ENCODE data around the gene CTTN. TPM values are rescaled to one million over a fixed set of nuclear protein-coding genes. Genes with fewer than 3 reads are reported as not detected.

CTTN gene
- 100 to 1,000 TPM; 179 to 458 (median 200) TPM for total RNA-seq

DNA sequence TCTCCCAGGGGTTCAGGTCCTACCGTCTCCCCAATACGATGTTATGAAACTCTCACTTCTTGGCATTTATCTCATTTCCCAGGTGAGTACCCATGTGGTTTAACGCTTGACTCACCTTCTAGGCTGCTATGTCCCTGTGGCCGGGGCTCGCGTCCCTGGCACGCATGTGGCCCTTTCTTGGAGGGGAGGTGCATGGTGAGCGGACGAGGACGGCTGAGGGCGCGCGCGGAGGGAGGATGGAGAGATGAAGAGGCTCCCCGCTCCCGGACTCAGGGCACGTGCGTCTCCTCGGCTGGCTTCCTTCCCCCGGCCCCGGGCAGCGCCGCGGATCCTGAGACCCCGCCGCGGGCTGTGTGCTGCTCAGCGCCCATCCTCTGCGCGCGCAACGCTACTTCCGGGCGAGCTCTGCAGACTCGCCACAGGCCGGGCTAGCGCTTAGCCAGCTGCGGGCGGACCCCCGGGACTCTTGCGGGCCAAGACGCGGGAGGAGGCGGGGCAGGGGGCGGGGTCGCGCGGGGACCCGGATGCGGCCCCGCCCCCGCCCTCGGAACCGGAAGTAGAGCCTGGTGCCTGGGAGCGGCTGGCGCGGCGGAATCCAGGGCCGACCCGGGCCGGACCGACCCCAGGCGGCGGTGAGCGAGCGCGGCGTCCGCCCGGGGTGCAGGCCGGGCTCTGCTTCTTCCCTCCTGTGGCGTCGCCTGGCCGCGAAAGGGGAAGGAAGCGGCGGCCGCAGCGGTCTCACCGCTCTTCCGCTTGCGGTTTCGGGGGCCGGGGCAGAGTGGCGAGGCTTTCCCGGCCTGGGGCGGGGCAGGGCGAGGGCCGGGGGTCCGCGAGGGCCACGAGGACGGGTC is at the start of gene CTTN:
TSS of gene CTTN (plus strand) at position 547 of the 851 bp plus-strand sequence. CDS start 8,769 bp downstream, outside the sequence.
- no peaks in the 10 kb centered on the region for H3K9me3 ChIP-seq
- TF ChIP-seq POLR2AphosphoS5 (IDR thresholded peaks at IDR 0.05) (no peak), POLR2A (IDR thresholded peaks at IDR 0.05) (peak in 1 of 2 donors; percentile 48)
- no peaks in the 10 kb centered on the region for H3K36me3 ChIP-seq
- peaks cover 43% of the 10 kb centered on the region for H3K4me1 ChIP-seq
- peak within 1 kb of the TSS; percentile 84 for H3K27ac ChIP-seq
- DNase-seq (ENCODE audit: low spot score in 2 of 2) = peak; percentile 90 to 92
- WGBS = 2% methylated on average over 11 of the region's 93 CpGs
- no peaks in the 10 kb centered on the region for H3K27me3 ChIP-seq
- peak within 1 kb of the TSS; percentile 73 for H3K4me3 ChIP-seq

GRCh38 chr11:70348608-70349007 is 49.7 kb upstream of the CTTN start:
- Histone ChIP-seq H3K27ac (no peak overlapping the region), H3K27me3 (no peaks in the 10 kb centered on the region), H3K9me3 (no peaks in the 10 kb centered on the region), H3K4me1 (peaks cover 3% of the 10 kb centered on the region), H3K4me3 (no peak overlapping the region), H3K36me3 (peaks cover 76% of the 10 kb centered on the region)
- TF ChIP-seq POLR2AphosphoS5 (IDR thresholded peaks at IDR 0.05) (no peak), EP300 (IDR thresholded peaks at IDR 0.05) (no peak), POLR2A (IDR thresholded peaks at IDR 0.05) (no peak)
- TF ChIP-seq, protein P1, sequence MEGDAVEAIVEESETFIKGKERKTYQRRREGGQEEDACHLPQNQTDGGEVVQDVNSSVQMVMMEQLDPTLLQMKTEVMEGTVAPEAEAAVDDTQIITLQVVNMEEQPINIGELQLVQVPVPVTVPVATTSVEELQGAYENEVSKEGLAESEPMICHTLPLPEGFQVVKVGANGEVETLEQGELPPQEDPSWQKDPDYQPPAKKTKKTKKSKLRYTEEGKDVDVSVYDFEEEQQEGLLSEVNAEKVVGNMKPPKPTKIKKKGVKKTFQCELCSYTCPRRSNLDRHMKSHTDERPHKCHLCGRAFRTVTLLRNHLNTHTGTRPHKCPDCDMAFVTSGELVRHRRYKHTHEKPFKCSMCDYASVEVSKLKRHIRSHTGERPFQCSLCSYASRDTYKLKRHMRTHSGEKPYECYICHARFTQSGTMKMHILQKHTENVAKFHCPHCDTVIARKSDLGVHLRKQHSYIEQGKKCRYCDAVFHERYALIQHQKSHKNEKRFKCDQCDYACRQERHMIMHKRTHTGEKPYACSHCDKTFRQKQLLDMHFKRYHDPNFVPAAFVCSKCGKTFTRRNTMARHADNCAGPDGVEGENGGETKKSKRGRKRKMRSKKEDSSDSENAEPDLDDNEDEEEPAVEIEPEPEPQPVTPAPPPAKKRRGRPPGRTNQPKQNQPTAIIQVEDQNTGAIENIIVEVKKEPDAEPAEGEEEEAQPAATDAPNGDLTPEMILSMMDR (IDR thresholded peaks at IDR 0.05) = no peak
- 83% methylated on average over 1 of the region's 1 CpG for WGBS
- no peak for DNase-seq (ENCODE audit: low spot score in 2 of 2)

- no peak for DNase-seq (ENCODE audit: low spot score in 2 of 2)
Measured at GRCh38 chr11:70351646-70352045, 46.7 kb upstream of the CTTN start.

GRCh38 chr11:70352100-70352499 is 46.2 kb upstream of the CTTN start:
- TF ChIP-seq POLR2AphosphoS5 (IDR thresholded peaks at IDR 0.05) (no peak), EP300 (IDR thresholded peaks at IDR 0.05) (no peak), POLR2A (IDR thresholded peaks at IDR 0.05) (no peak)
- TF ChIP-seq, protein P1 (IDR thresholded peaks at IDR 0.05) = no peak
- Histone ChIP-seq H3K4me3 (no peak overlapping the region), H3K27me3 (no peaks in the 10 kb centered on the region), H3K4me1 (no peaks in the 10 kb centered on the region), H3K36me3 (peaks cover 87% of the 10 kb centered on the region), H3K9me3 (no peaks in the 10 kb centered on the region), H3K27ac (no peak overlapping the region)
- DNase-seq (ENCODE audit: low spot score in 2 of 2) = no peak
- WGBS = 89% methylated on average over 1 of the region's 1 CpG

More at GRCh38 chr11:70351646-70352045, 46.7 kb upstream of the CTTN start:
- TF ChIP-seq, protein P1 (IDR thresholded peaks at IDR 0.05) = no peak
- no peak for TF ChIP-seq POLR2AphosphoS5 (IDR thresholded peaks at IDR 0.05)
- no peak for TF ChIP-seq EP300 (IDR thresholded peaks at IDR 0.05)
- no peak for TF ChIP-seq POLR2A (IDR thresholded peaks at IDR 0.05)
- H3K4me1 ChIP-seq = no peaks in the 10 kb centered on the region
- no peaks in the 10 kb centered on the region for H3K9me3 ChIP-seq
- H3K36me3 ChIP-seq = peaks cover 83% of the 10 kb centered on the region
- H3K27ac ChIP-seq = no peak overlapping the region
- H3K27me3 ChIP-seq = no peaks in the 10 kb centered on the region
- no peak overlapping the region for H3K4me3 ChIP-seq
- WGBS = 89% methylated on average over 3 of the region's 3 CpGs

GRCh38 chr11:70352601-70353000 is 45.7 kb upstream of the CTTN start:
- 90% methylated on average over 19 of the region's 19 CpGs for WGBS
- Histone ChIP-seq H3K36me3 (peaks cover 87% of the 10 kb centered on the region), H3K27me3 (no peaks in the 10 kb centered on the region), H3K4me3 (no peak overlapping the region), H3K4me1 (no peaks in the 10 kb centered on the region), H3K27ac (no peak overlapping the region), H3K9me3 (no peaks in the 10 kb centered on the region)
- TF ChIP-seq POLR2AphosphoS5 (IDR thresholded peaks at IDR 0.05) (no peak), EP300 (IDR thresholded peaks at IDR 0.05) (no peak), POLR2A (IDR thresholded peaks at IDR 0.05) (no peak)
- TF ChIP-seq, protein P1 (IDR thresholded peaks at IDR 0.05) = no peak
- no peak for DNase-seq (ENCODE audit: low spot score in 2 of 2)

Data from suprapubic skin (tissue), 4 donors.